HCT116 (cell line): ENCODE results near the gene NLRC5. TPM values are rescaled to one million over a fixed set of nuclear protein-coding genes. Genes with fewer than 3 reads are reported as not detected.

Experiments used
- ATAC-seq: fragments of 200-7000 bp; cut with Tn5 transposase; 2 replicates; pipeline ENCODE4 v1.9.1; 2020; ENCODE audit warnings: mild to moderate bottlenecking, moderate library complexity
- BruUV-seq: library from RNA; stranded (reverse); fragments of 400-500 nt; replicated peaks from 2 replicates; lab custom pipeline; 2021; lab: Mats Ljungman, UMichigan
- CTCF ChIA-PET: fragments of 300-600 bp; sonication (Branson Sonifier 250); formaldehyde crosslinking; loops from one replicate; lab custom pipeline; 2021; ENCODE audit warnings: antibody characterized with exemption; lab: Charles Lee
- POLR2A ChIA-PET: fragments of 300-600, 350-600 bp; sonication (Branson Sonifier 250); formaldehyde crosslinking; loops from one replicate; lab custom pipeline; 2021; ENCODE audit warnings: antibody characterized with exemption; lab: Charles Lee
- RAD21 ChIA-PET, 2 experiments: fragments of 300-600 bp; sonication (Branson Sonifier 250); formaldehyde crosslinking; loops; one replicate each; lab custom pipeline; 2023; ENCODE audit warnings: low total read pairs in 2 of 2; ENCODE audit not compliant: uncharacterized antibody in 2 of 2, unreplicated experiment in 2 of 2, low non-redundant PET in 1 of 2; lab: Charles Lee
- DNase-seq: peaks from one replicate; pipeline ENCODE4 v3.0.0-alpha.2; 2010; ENCODE audit warnings: low read depth, low spot score
- H2AFZ ChIP-seq: fragments of 200-600 bp; shearing (Covaris generic), sonication (generic); 2 replicates; pipeline ENCODE4 v1.6.1; 2017; ENCODE audit warnings: low read depth, mixed run types, mixed read lengths, antibody characterized with exemption, low read length; ENCODE audit not compliant: poor library complexity, severe bottlenecking
- H3K27ac ChIP-seq: 2 replicates; pipeline ENCODE4 v1.5.1; 2012; ENCODE audit warnings: low read depth, low read length
- H3K27me3 ChIP-seq: fragments of 200-600 bp; sonication (generic); 2 replicates; pipeline ENCODE4 v1.6.1; 2016; ENCODE audit warnings: mixed run types, low read length, mixed read lengths; ENCODE audit not compliant: insufficient read depth
- H3K36me3 ChIP-seq, 2 experiments: fragments of 200-500 bp in 1 of 2; fragments of 200-600 bp in 1 of 2; sonication (Bioruptor generic) in 1 of 2; sonication (generic) in 1 of 2; 2 replicates each; pipeline versions ENCODE4 v1.5.1 to v1.6.1; 2014 to 2016; ENCODE audit warnings: low read length in 2 of 2, inconsistent platforms in 1 of 2, mixed read lengths in 1 of 2, mixed run types in 1 of 2; ENCODE audit not compliant: insufficient read depth in 2 of 2, control insufficient read depth in 1 of 2
- H3K4me1 ChIP-seq, 2 experiments: fragments of 200-600 bp in 1 of 2; sonication (generic) in 1 of 2; 2 replicates each; pipeline versions ENCODE4 v1.5.1 to v1.6.1; 2012 to 2017; ENCODE audit warnings: low read length in 2 of 2, inconsistent platforms in 1 of 2, mild to moderate bottlenecking in 1 of 2, mixed read lengths in 1 of 2, mixed run types in 1 of 2, moderate library complexity in 1 of 2; ENCODE audit not compliant: insufficient read depth in 2 of 2, control insufficient read depth in 1 of 2
- H3K4me2 ChIP-seq: fragments of 200-600 bp; sonication (generic); 2 replicates; pipeline ENCODE4 v1.6.1; 2017; ENCODE audit warnings: mixed run types, low read length, mixed read lengths
- H3K4me3 ChIP-seq, 2 experiments: fragments of 200-600 bp in 1 of 2; sonication (generic) in 1 of 2; replicated peaks in 1 of 2; 2 replicates each; pipeline ENCODE4 v1.5.1; 2011 to 2016; ENCODE audit warnings: low read length in 2 of 2, control low read depth in 1 of 2, low read depth in 1 of 2, mild to moderate bottlenecking in 1 of 2, mixed read lengths in 1 of 2, mixed run types in 1 of 2
- H3K79me2 ChIP-seq: fragments of 200-600 bp; sonication (generic); 2 replicates; pipeline ENCODE4 v1.6.1; 2017; ENCODE audit warnings: mild to moderate bottlenecking, mixed run types, low read length, moderate library complexity, mixed read lengths; ENCODE audit not compliant: insufficient read depth
- H3K9ac ChIP-seq: fragments of 200-600 bp; sonication (generic); 2 replicates; pipeline ENCODE4 v1.6.1; 2016; ENCODE audit warnings: low read length, mixed read lengths
- H3K9me2 ChIP-seq: fragments of 200-600 bp; sonication (generic), shearing (Covaris generic); 2 replicates; pipeline ENCODE4 v1.6.1; 2017; ENCODE audit warnings: mixed run types, mild to moderate bottlenecking, moderate library complexity; ENCODE audit not compliant: insufficient read depth
- H3K9me3 ChIP-seq, 2 experiments: fragments of 200-500 bp in 1 of 2; fragments of 200-600 bp in 1 of 2; sonication (Bioruptor generic) in 1 of 2; sonication (generic) in 1 of 2; 2 replicates each; pipeline ENCODE4 v1.6.1; 2014 to 2017; ENCODE audit warnings: low read length in 2 of 2, mixed read lengths in 2 of 2, inconsistent platforms in 1 of 2, low read depth in 1 of 2, mild to moderate bottlenecking in 1 of 2, mixed run types in 1 of 2, moderate library complexity in 1 of 2; ENCODE audit not compliant: control insufficient read depth in 1 of 2, insufficient read depth in 1 of 2
- H4K20me1 ChIP-seq: fragments of 200-600 bp; sonication (generic), shearing (Covaris generic); 2 replicates; pipeline ENCODE4 v1.6.1; 2017; ENCODE audit warnings: mixed run types, mild to moderate bottlenecking, moderate library complexity; ENCODE audit not compliant: insufficient read depth
- CEBPB ChIP-seq: IDR thresholded peaks from 2 replicates; pipeline ENCODE4 v1.6.1; 2012; ENCODE audit warnings: low read depth
- EGR1 ChIP-seq: IDR thresholded peaks from 2 replicates; pipeline ENCODE4 v1.6.1; 2012; ENCODE audit warnings: low read depth
- ELF1 ChIP-seq: IDR thresholded peaks from 2 replicates; pipeline ENCODE4 v1.6.1; 2012; ENCODE audit warnings: low read depth, borderline replicate concordance
- EZH2 ChIP-seq: fragments of 200-600 bp; sonication (generic); IDR thresholded peaks from 2 replicates; pipeline ENCODE4 v1.6.1; 2017; ENCODE audit warnings: antibody characterized with exemption, mixed run types
- EZH2phosphoT487 ChIP-seq: fragments of 200-600 bp; IDR thresholded peaks from 2 replicates; pipeline ENCODE4 v1.6.1; 2018; ENCODE audit warnings: antibody characterized with exemption, borderline replicate concordance
- FOSL1 ChIP-seq: IDR thresholded peaks from 2 replicates; pipeline ENCODE4 v1.6.1; 2012; ENCODE audit warnings: low read depth
- POLR2A ChIP-seq: IDR thresholded peaks from 2 replicates; pipeline ENCODE4 v1.7.0; 2011; ENCODE audit warnings: borderline replicate concordance; ENCODE audit not compliant: insufficient read depth, insufficient read length; ENCODE audit errors: extremely low read depth
- POLR2AphosphoS5 ChIP-seq: IDR thresholded peaks from 2 replicates; pipeline ENCODE4 v1.6.1; 2011; ENCODE audit warnings: mild to moderate bottlenecking, low read depth, low read length, moderate library complexity
- SIN3A ChIP-seq: IDR thresholded peaks from 2 replicates; pipeline ENCODE4 v1.6.1; 2012; ENCODE audit warnings: low read depth
- YY1 ChIP-seq: IDR thresholded peaks from 2 replicates; pipeline ENCODE4 v1.6.1; 2011; ENCODE audit warnings: low read length, low read depth, moderate library complexity, mild to moderate bottlenecking; ENCODE audit not compliant: insufficient replicate concordance; ENCODE audit errors: extremely low read depth
- ZFX ChIP-seq: fragments of 450-650 bp; IDR thresholded peaks from 2 replicates; pipeline ENCODE4 v1.6.1; 2017
- ZNF274 ChIP-seq: fragments of 200-500 bp; sonication (Bioruptor generic); IDR thresholded peaks from 2 replicates; pipeline ENCODE4 v1.6.1; 2014; ENCODE audit warnings: mild to moderate bottlenecking, low read depth, low read length, inconsistent platforms
- intact Hi-C: fragments of 100-400 bp; cut with micrococcal nuclease; formaldehyde crosslinking; loops from 2 replicates; pipeline ENCODE4 v1.10.0; 2022
- total RNA-seq: library from RNA; stranded (reverse); gene quantifications from one replicate; pipeline ENCODE4 v1.2.1, GENCODE V29; 2021; ENCODE audit not compliant: unreplicated experiment
- TF ChIP-seq, protein P1 (sequence below), 3 experiments: fragments of 200-600 bp in 1 of 3; sonication (generic) in 1 of 3; IDR thresholded peaks in 2 of 3; conservative IDR thresholded peaks in 1 of 3; 2 replicates each; pipeline ENCODE4 v1.5.1; 2012 to 2017; ENCODE audit warnings: low read depth in 2 of 3, low read length in 2 of 3, antibody characterized with exemption in 1 of 3, borderline replicate concordance in 1 of 3, control low read depth in 1 of 3, mild to moderate bottlenecking in 1 of 3, mixed read lengths in 1 of 3, mixed run types in 1 of 3, moderate library complexity in 1 of 3; ENCODE audit not compliant: insufficient read depth in 1 of 3

NLRC5 gene
- total RNA-seq, 1 experiment from 2014 or later = 10.4 TPM

DNA sequence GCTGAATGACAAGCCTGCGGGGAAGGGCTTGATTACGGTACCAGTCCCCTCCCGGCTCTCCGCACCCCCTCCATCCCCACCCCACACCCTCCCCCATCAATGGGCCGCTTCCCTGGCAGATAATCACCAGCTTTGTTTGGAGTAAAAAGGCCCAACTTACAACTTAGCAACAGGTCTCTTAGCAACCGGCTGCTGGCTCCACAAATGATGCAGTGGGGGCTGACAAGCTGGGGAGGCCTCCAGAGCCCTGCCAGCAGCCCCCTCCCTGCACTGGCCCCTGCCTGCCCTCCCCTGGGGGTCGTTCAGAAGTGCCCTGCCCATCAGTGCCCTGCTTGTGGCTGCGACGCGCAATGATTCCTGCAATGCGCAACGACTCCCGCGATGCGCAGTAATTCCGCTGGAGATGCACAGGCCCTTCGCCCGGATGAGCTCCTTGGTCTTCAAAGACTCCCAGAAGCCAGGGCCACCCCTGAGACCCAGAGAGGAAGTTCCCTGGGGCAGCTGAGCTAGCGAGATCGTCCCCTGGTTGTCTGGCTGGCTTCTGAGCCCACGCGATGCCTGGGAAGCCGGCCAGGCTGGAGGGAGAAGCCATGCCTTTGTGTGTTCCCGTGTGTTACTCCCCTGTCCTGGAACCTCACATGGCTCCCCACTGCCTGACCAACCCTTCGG lies 126.3 kb downstream of the NLRC5 start:
- Histone ChIP-seq H3K79me2 (no peaks in the 10 kb centered on the region), H3K9me2 (no peaks in the 10 kb centered on the region), H3K4me3 (no peak overlapping the region), H2AFZ (no peak overlapping the region), H3K36me3 (0 out of 4 replicates have a peak, but pooled peaks cover 0 to 3% of the 10 kb centered on the region in 2 experiments), H4K20me1 (no peaks in the 10 kb centered on the region), H3K9me3 (no peaks in the 10 kb centered on the region), H3K4me1 (peaks cover 2 to 11% of the 10 kb centered on the region in 2 experiments; a peak in 2 of 4 replicates), H3K4me2 (no peak overlapping the region), H3K27ac (no peak overlapping the region), H3K27me3 (no peaks in the 10 kb centered on the region), H3K9ac (no peak overlapping the region)
- intact Hi-C loops = no loop called here
- TF ChIP-seq EZH2phosphoT487 (no peak), CEBPB (no peak), POLR2A (no peak), ELF1 (no peak), EGR1 (no peak), SIN3A (no peak), POLR2AphosphoS5 (no peak), EZH2 (no peak), ZFX (no peak), YY1 (no peak), ZNF274 (no peak), FOSL1 (no peak)
- TF ChIP-seq, protein P1, sequence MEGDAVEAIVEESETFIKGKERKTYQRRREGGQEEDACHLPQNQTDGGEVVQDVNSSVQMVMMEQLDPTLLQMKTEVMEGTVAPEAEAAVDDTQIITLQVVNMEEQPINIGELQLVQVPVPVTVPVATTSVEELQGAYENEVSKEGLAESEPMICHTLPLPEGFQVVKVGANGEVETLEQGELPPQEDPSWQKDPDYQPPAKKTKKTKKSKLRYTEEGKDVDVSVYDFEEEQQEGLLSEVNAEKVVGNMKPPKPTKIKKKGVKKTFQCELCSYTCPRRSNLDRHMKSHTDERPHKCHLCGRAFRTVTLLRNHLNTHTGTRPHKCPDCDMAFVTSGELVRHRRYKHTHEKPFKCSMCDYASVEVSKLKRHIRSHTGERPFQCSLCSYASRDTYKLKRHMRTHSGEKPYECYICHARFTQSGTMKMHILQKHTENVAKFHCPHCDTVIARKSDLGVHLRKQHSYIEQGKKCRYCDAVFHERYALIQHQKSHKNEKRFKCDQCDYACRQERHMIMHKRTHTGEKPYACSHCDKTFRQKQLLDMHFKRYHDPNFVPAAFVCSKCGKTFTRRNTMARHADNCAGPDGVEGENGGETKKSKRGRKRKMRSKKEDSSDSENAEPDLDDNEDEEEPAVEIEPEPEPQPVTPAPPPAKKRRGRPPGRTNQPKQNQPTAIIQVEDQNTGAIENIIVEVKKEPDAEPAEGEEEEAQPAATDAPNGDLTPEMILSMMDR (IDR thresholded peaks at IDR 0.05 in 2 of 3, conservative IDR thresholded peaks at IDR 0.05 in 1 of 3; ENCODE audit: borderline replicate concordance in 1 of 3, insufficient read depth in 1 of 3, low read depth in 2 of 3, low read length in 2 of 3) = no peak
- ATAC-seq (no peak), DNase-seq (no peak)
- CTCF ChIA-PET = no interaction called here
- POLR2A ChIA-PET = no interaction called here
- RAD21 ChIA-PET = no interaction called here
- no TSS peak for BruUV-seq
